ENCODE data around the gene RNF150. TPM values are rescaled to one million over a fixed set of nuclear protein-coding genes. Genes with fewer than 3 reads are reported as not detected.

RNF150 gene
- total and polyA plus RNA-seq, 4 donors, result 0.27 to 1.4 (median 0.81) TPM

DNA sequence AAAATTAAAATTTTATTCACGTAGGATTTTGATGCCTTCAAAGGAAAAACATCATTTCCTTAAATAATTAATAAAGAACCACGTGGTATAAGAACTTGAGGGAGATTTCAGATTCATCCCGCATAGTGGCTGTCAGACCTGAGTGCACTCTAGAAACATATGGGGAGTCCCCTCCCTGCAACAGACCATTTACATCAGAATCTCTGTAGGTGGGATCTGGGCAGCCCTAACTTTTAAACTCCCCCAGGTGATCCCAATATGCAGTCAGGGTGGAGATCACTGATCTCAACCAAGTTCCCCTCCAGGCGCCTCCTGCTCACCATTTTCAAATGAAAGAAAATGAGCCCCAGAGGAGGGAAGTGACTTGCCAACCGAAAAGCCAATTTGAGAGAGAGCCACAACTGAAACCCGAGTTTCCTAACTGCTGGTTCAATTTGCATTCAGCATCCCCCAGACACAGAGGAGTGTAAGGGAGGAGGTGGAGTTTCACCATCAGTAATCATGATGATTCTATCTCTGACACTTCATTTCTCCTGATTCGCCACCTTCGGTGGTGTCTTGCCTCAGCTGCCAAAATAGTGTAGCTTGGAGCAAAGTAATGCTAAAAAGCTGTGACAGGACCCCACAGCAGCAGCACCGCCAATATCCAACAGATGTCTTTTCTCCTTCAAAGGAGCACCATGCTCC, 11.4 kb downstream of the RNF150 start (continued):
- TF ChIP-seq EGR1 (IDR thresholded peaks at IDR 0.05; ENCODE audit: low read depth in 2 of 2) (no peak), GABPA (IDR thresholded peaks at IDR 0.05 in 1 of 2, conservative IDR thresholded peaks at IDR 0.05 in 1 of 2) (no peak)
- TF ChIP-seq, protein P1, sequence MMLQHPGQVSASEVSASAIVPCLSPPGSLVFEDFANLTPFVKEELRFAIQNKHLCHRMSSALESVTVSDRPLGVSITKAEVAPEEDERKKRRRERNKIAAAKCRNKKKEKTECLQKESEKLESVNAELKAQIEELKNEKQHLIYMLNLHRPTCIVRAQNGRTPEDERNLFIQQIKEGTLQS (IDR thresholded peaks at IDR 0.05), result no peak

GRCh38 chr4:141121101-141121500, 12.2 kb downstream of the RNF150 start:
- TF ChIP-seq CTCF (IDR thresholded peaks at IDR 0.05; ENCODE audit: low read depth, low read length, missing input control) (no peak), YY1 (IDR thresholded peaks at IDR 0.05) (no peak), REST (IDR thresholded peaks at IDR 0.05) (no peak), NR2F2 (IDR thresholded peaks at IDR 0.05) (no peak), TAF1 (conservative IDR thresholded peaks at IDR 0.05) (no peak), FOXA2 (IDR thresholded peaks at IDR 0.05) (no peak), EGR1 (IDR thresholded peaks at IDR 0.05; ENCODE audit: low read depth in 2 of 2) (no peak), SP1 (IDR thresholded peaks at IDR 0.05) (no peak), GABPA (IDR thresholded peaks at IDR 0.05 in 1 of 2, conservative IDR thresholded peaks at IDR 0.05 in 1 of 2) (no peak)
- no peak for DNase-seq (ENCODE audit: low spot score)

GRCh38 chr4:141120036-141120593, 13.2 kb downstream of the RNF150 start:
- Histone ChIP-seq H3K9me3 (ENCODE audit: control insufficient read depth in 4 of 4, low read length in 3 of 4) (peaks cover 0 to 5% (median 0%) of the 10 kb centered on the region in 4 donors), H3K4me1 (ENCODE audit: control insufficient read depth in 4 of 4, insufficient read depth in 4 of 4, low read length in 3 of 4) (no peaks in the 10 kb centered on the region), H3K9ac (ENCODE audit: low read depth in 1 of 2, low read length in 2 of 2) (no peak overlapping the region), H3K36me3 (ENCODE audit: control insufficient read depth in 4 of 4, insufficient read depth in 3 of 4, low read depth in 1 of 4, low read length in 3 of 4) (no peaks in the 10 kb centered on the region), H3K27me3 (ENCODE audit: control insufficient read depth in 4 of 4, insufficient read depth in 4 of 4, low read length in 3 of 4) (peaks cover 0 to 6% (median 0%) of the 10 kb centered on the region in 4 donors), H3K27ac (ENCODE audit: low read depth in 1 of 2, low read length in 2 of 2) (no peak overlapping the region), H3K4me3 (ENCODE audit: low read depth in 1 of 3, low read length in 3 of 3) (no peak overlapping the region)
- DNase-seq (ENCODE audit: low spot score), result no peak
- WGBS, result 81% methylated on average over 5 of the region's 5 CpGs
- no peak for TF ChIP-seq FOXA1 (IDR thresholded peaks at IDR 0.05)
- TF ChIP-seq FOXA2 (IDR thresholded peaks at IDR 0.05), result no peak
- TF ChIP-seq CTCF (IDR thresholded peaks at IDR 0.05; ENCODE audit: low read depth, low read length, missing input control), result no peak

More at GRCh38 chr4:141121101-141121500, 12.2 kb downstream of the RNF150 start:
- H3K4me1 ChIP-seq (ENCODE audit: control insufficient read depth in 4 of 4, insufficient read depth in 4 of 4, low read length in 3 of 4), result no peaks in the 10 kb centered on the region
- H3K4me3 ChIP-seq (ENCODE audit: low read depth in 1 of 3, low read length in 3 of 3), result no peak overlapping the region
- H3K27ac ChIP-seq (ENCODE audit: low read depth in 1 of 2, low read length in 2 of 2), result no peak overlapping the region
- no peak overlapping the region for H3K9ac ChIP-seq (ENCODE audit: low read depth in 1 of 2, low read length in 2 of 2)
- H3K36me3 ChIP-seq (ENCODE audit: control insufficient read depth in 4 of 4, insufficient read depth in 3 of 4, low read depth in 1 of 4, low read length in 3 of 4), result no peaks in the 10 kb centered on the region
- 84% methylated on average over 1 of the region's 1 CpG for WGBS
- peaks cover 0 to 3% (median 0%) of the 10 kb centered on the region in 4 donors for H3K9me3 ChIP-seq (ENCODE audit: control insufficient read depth in 4 of 4, low read length in 3 of 4)
- peaks cover 0 to 6% (median 0%) of the 10 kb centered on the region in 4 donors for H3K27me3 ChIP-seq (ENCODE audit: control insufficient read depth in 4 of 4, insufficient read depth in 4 of 4, low read length in 3 of 4)
